ENCODE results near the gene XPOT.

GRCh38 chr12:64383675-64384074 is 20.5 kb upstream of the XPOT start:
- TF ChIP-seq SP1 (IDR thresholded peaks at IDR 0.05) (no peak), PKNOX1 (IDR thresholded peaks at IDR 0.05) (no peak), CTBP1 (IDR thresholded peaks at IDR 0.05; ENCODE audit: borderline replicate concordance) (no peak), ELF4 (IDR thresholded peaks at IDR 0.05) (no peak), SUZ12 (IDR thresholded peaks at IDR 0.05) (no peak), ZNF384 (IDR thresholded peaks at IDR 0.05) (no peak), FOXM1 (IDR thresholded peaks at IDR 0.05; ENCODE audit: borderline replicate concordance) (no peak), BHLHE40 (IDR thresholded peaks at IDR 0.05; ENCODE audit: borderline replicate concordance) (no peak), FOXA1 (IDR thresholded peaks at IDR 0.05) (no peak), LEF1 (IDR thresholded peaks at IDR 0.05; ENCODE audit: borderline replicate concordance) (no peak), NFRKB (IDR thresholded peaks at IDR 0.05) (no peak), HDGF (IDR thresholded peaks at IDR 0.05; ENCODE audit: borderline replicate concordance) (no peak), FOXK2 (IDR thresholded peaks at IDR 0.05) (no peak)

All from HEK293T (cell line).